Measurements from ENCODE around the gene PLCH1. TPM values are rescaled to one million over a fixed set of nuclear protein-coding genes. Genes with fewer than 3 reads are reported as not detected.

PLCH1 gene
- total RNA-seq, 3 donors from 2014 or later = 4.2 to 13.2 (median 10.2) TPM

- Histone ChIP-seq H3K4me1 (ENCODE audit: low read depth) (no peaks in the 10 kb centered on the region), H3K9me3 (no peaks in the 10 kb centered on the region), H3K4me3 (no peak overlapping the region), H3K36me3 (ENCODE audit: low read depth) (no peaks in the 10 kb centered on the region)
- TF ChIP-seq CTCF (IDR thresholded peaks at IDR 0.05) = no peak
- ATAC-seq = no peak
- intact Hi-C loops (cut with DNase I, micrococcal nuclease) = loop anchor here (5.0 to 10.0 kb wide), 2 partner anchors 352 to 354 kb away; no protein-coding TSS in a partner anchor
- no peak for DNase-seq
Observed at GRCh38 chr3:155350571-155350970, 394.3 kb downstream of the PLCH1 start.

GRCh38 chr3:155347901-155348300 lies 397.0 kb downstream of the PLCH1 start:
- Histone ChIP-seq H3K4me1 (ENCODE audit: low read depth) (no peaks in the 10 kb centered on the region), H3K4me3 (no peak overlapping the region), H3K36me3 (ENCODE audit: low read depth) (no peaks in the 10 kb centered on the region), H3K9me3 (no peaks in the 10 kb centered on the region)
- ATAC-seq (no peak), DNase-seq (no peak)
- TF ChIP-seq CTCF (IDR thresholded peaks at IDR 0.05) = no peak
- intact Hi-C loops (cut with DNase I, micrococcal nuclease) = no loop called here

GRCh38 chr3:155342344-155342743 lies 402.5 kb downstream of the PLCH1 start:
- no peak for TF ChIP-seq CTCF (IDR thresholded peaks at IDR 0.05)
- intact Hi-C loops (cut with DNase I, micrococcal nuclease) = no loop called here

GRCh38 chr3:155339052-155339451 lies 405.8 kb downstream of the PLCH1 start:
- H3K9me3 ChIP-seq = no peaks in the 10 kb centered on the region
- ATAC-seq = no peak
- no peak overlapping the region for H3K4me3 ChIP-seq
- intact Hi-C loops (cut with DNase I, micrococcal nuclease) = no loop called here
- H3K36me3 ChIP-seq (ENCODE audit: low read depth) = no peaks in the 10 kb centered on the region
- no peak for DNase-seq
- TF ChIP-seq CTCF (IDR thresholded peaks at IDR 0.05) = no peak
- H3K4me1 ChIP-seq (ENCODE audit: low read depth) = no peaks in the 10 kb centered on the region

More at GRCh38 chr3:155342344-155342743, 402.5 kb downstream of the PLCH1 start:
- Histone ChIP-seq H3K36me3 (ENCODE audit: low read depth) (no peaks in the 10 kb centered on the region), H3K4me1 (ENCODE audit: low read depth) (no peaks in the 10 kb centered on the region), H3K4me3 (no peak overlapping the region), H3K9me3 (no peaks in the 10 kb centered on the region)
- DNase-seq (no peak), ATAC-seq (no peak)

- no peak for TF ChIP-seq CTCF (IDR thresholded peaks at IDR 0.05)
Observed at GRCh38 chr3:155335724-155336354, 409.0 kb downstream of the PLCH1 start.

More at GRCh38 chr3:155335724-155336354, 409.0 kb downstream of the PLCH1 start:
- intact Hi-C loops (cut with DNase I, micrococcal nuclease) = no loop called here
- ATAC-seq (no peak), DNase-seq (no peak)
- Histone ChIP-seq H3K36me3 (ENCODE audit: low read depth) (no peaks in the 10 kb centered on the region), H3K9me3 (no peaks in the 10 kb centered on the region), H3K4me3 (no peak overlapping the region), H3K4me1 (ENCODE audit: low read depth) (no peaks in the 10 kb centered on the region)

Data from mucosa of descending colon (tissue), 3 donors.